NT2/D1 (cell line): ENCODE measurements around the gene TUG1.

Experiments
- DNase-seq: peaks from one replicate; pipeline ENCODE4 v3.0.0-alpha.2; 2011; ENCODE audit warnings: low read depth, low spot score
- H3K27me3 ChIP-seq: 2 replicates; pipeline ENCODE4 v1.6.0; 2011; ENCODE audit warnings: mild to moderate bottlenecking; ENCODE audit not compliant: insufficient read length, insufficient read depth
- H3K36me3 ChIP-seq: 2 replicates; pipeline ENCODE4 v1.6.1; 2011; ENCODE audit warnings: mild to moderate bottlenecking, low read length, mixed read lengths; ENCODE audit not compliant: insufficient read depth, insufficient read length
- H3K4me1 ChIP-seq: 2 replicates; pipeline ENCODE4 v1.5.1; 2011; ENCODE audit not compliant: insufficient read depth, insufficient read length
- H3K4me3 ChIP-seq: 2 replicates; pipeline ENCODE4 v1.5.1; 2011; ENCODE audit warnings: low read depth; ENCODE audit not compliant: insufficient read length
- H3K9ac ChIP-seq: 2 replicates; pipeline ENCODE4 v1.6.0; 2011; ENCODE audit warnings: low read depth; ENCODE audit not compliant: insufficient read length
- H3K9me3 ChIP-seq: 2 replicates; pipeline ENCODE4 v1.5.1; 2011; ENCODE audit warnings: mild to moderate bottlenecking, low read length; ENCODE audit not compliant: insufficient read depth
- SUZ12 ChIP-seq: IDR thresholded peaks from 2 replicates; pipeline ENCODE4 v1.6.1; 2011; ENCODE audit not compliant: insufficient read length, insufficient read depth; ENCODE audit errors: extremely low read depth
- YY1 ChIP-seq: IDR thresholded peaks from 2 replicates; pipeline ENCODE4 v1.6.1; 2011; ENCODE audit not compliant: insufficient read length, insufficient read depth
- ZNF274 ChIP-seq: IDR thresholded peaks from 2 replicates; pipeline ENCODE4 v1.6.1; 2011; ENCODE audit warnings: mild to moderate bottlenecking, low read depth, low read length

Gene TUG1

DNA sequence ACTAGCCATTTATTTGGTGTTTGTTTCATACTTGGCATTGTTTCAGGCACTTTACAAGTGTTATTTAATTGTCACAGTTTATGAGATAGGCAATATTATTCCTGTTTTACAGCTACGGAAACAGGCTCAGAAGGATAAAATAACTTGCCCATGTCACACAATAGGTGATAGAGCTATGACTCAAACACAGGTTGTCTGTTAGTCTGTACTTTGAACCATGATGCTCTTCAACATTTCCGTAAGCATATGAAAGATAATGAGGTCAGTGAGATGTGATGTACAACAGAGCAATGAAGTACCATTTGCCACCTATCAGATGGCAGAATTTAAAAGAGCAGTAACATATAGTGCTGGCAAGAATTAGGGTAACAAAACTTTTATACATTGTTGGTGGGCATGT is 15.3 kb downstream of the TUG1 start:
- H3K27me3 ChIP-seq = no peaks in the 10 kb centered on the region
- H3K9me3 ChIP-seq = peaks cover 14% of the 10 kb centered on the region; the same call in 1 of the 2 replicates
- no peak overlapping the region for H3K9ac ChIP-seq
- H3K4me1 ChIP-seq = no peaks in the 10 kb centered on the region
- H3K4me3 ChIP-seq = no peak overlapping the region
- no peaks in the 10 kb centered on the region for H3K36me3 ChIP-seq
- no peak for DNase-seq
- TF ChIP-seq ZNF274 (no peak), SUZ12 (no peak), YY1 (no peak)

DNA sequence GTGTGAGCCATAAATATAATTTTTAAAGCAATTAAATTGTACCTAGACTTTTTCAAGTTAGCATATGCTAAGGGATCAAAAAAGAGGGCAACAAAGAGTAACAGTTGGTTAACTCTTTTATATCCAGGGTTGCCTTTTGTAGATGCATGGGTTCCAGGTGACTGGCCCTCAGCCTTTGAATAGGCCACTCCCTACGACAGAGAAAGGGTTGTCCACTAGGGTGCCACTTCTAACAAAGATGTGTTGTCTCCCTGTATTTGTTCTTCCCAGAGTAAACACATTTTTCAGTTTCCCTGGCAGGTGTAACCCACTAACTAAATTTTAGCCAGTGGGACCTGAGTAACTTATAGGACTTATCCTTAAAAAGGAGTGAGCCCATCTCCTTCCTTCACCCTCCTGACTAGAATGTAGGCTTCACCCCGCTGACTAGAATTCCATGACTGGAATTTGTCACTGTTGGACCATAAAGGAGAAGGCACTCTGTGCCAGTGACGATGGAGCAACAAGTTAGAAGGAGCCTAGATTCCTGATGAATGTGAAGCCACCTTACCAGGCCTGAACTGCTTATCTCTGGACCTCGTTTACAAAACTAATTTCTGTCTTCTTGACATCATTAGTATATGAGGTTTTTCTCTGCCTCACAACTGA is 16.6 kb downstream of the TUG1 start:
- TF ChIP-seq ZNF274 (no peak), SUZ12 (no peak), YY1 (no peak)
- H3K4me1 ChIP-seq = no peaks in the 10 kb centered on the region
- H3K27me3 ChIP-seq = no peaks in the 10 kb centered on the region
- peaks cover 14% of the 10 kb centered on the region; the same call in 1 of the 2 replicates for H3K9me3 ChIP-seq
- H3K9ac ChIP-seq = no peak overlapping the region
- H3K4me3 ChIP-seq = no peak overlapping the region
- no peaks in the 10 kb centered on the region for H3K36me3 ChIP-seq
- DNase-seq = no peak

DNA sequence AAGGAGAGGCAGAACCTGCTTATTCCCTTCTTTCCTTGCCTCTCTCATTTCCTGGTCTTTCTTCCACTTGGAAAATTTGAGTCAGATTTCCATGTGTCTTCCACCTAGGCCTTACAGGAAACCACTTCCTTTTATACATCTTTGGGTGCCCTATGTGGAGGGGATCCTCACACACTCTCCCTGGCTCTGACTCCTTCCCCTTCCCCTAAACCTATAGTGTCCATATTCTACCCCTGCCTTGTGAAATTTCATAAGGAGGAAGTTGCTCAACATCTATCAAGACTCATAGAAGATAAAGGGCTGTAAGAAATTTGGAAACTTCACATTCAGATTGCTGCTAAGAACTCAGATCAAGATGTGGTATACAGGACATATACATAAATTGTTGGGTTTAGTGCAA is 20.4 kb downstream of the TUG1 start:
- Histone ChIP-seq H3K9me3 (peaks cover 7% of the 10 kb centered on the region; the same call in 1 of the 2 replicates), H3K9ac (no peak overlapping the region), H3K4me3 (no peak overlapping the region), H3K36me3 (no peaks in the 10 kb centered on the region), H3K27me3 (no peaks in the 10 kb centered on the region), H3K4me1 (no peaks in the 10 kb centered on the region)
- no peak for DNase-seq
- TF ChIP-seq SUZ12 (no peak), ZNF274 (no peak), YY1 (no peak)

DNA sequence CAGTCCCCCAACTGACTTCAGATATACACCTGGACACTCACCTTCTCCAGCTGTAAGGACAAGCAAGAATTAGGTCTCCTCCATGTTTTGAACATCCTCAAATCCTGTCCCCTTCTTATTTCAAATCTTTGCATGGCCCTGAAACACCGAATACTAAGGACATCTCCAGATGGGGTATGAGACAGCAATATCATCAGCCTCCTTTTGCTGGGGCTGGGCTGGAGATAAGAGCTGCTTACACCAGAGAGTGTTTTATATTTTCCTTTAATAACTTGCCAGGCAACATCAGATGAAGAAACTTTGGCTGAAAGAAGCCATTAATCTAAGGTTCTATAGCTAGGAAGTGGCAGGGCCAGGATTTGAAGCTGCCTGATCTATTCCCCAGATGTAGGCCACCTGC is 21.6 kb downstream of the TUG1 start:
- Histone ChIP-seq H3K4me3 (no peak overlapping the region), H3K36me3 (no peaks in the 10 kb centered on the region), H3K9ac (no peak overlapping the region), H3K4me1 (no peaks in the 10 kb centered on the region), H3K9me3 (peaks cover 5% of the 10 kb centered on the region; the same call in 1 of the 2 replicates), H3K27me3 (no peaks in the 10 kb centered on the region)
- no peak for DNase-seq
- TF ChIP-seq YY1 = no peak
- no peak for TF ChIP-seq SUZ12
- no peak for TF ChIP-seq ZNF274

DNA sequence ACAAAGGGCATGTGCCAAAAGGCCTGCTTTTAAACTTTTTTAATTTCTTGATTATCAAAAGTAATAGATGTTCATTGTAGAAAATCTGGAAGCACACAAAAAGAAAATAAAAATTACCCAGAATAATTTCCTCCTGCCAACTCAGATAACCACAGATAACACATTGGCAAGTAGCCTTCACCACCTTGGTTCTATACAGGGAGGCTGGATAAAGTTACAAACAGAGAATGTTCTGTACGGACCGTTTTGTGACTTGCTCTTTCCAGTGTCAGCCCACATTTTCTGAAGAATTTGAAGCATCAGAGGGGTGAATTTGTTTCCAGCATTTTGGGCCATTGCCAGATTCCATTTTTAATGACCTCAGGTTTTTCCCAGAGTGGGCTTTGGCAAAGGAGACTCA is 23.5 kb downstream of the TUG1 start:
- no peak for TF ChIP-seq YY1
- no peak for DNase-seq
- H3K9me3 ChIP-seq = peaks cover 5% of the 10 kb centered on the region; the same call in 1 of the 2 replicates
- no peak overlapping the region for H3K9ac ChIP-seq
- H3K36me3 ChIP-seq = no peaks in the 10 kb centered on the region
- no peak overlapping the region for H3K4me3 ChIP-seq
- H3K4me1 ChIP-seq = no peaks in the 10 kb centered on the region
- H3K27me3 ChIP-seq = no peaks in the 10 kb centered on the region

DNA sequence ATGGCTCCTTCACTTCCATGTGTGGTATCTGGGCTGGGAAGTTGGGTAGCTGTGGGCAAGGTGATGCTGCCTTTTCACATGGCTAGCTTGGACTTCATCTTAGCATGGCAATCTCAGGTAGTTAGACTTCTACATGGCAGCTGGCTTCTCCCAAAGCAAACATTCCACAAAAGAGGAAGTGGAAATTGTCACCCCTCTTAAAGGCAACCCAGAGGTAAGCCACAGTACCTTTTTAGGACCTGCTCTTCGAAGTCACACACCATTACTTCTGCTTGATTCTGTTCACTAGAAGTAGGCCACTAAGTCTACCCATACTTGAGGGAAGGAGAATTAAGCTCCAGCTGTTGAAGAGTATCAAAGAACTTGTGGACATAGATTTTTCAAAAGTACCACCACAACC is 25.9 kb downstream of the TUG1 start:
- peaks cover 5% of the 10 kb centered on the region; the same call in 1 of the 2 replicates for H3K9me3 ChIP-seq
- no peaks in the 10 kb centered on the region for H3K4me1 ChIP-seq
- no peak overlapping the region for H3K9ac ChIP-seq
- DNase-seq = no peak
- TF ChIP-seq SUZ12 (no peak), YY1 (no peak), ZNF274 (no peak)
- H3K4me3 ChIP-seq = no peak overlapping the region
- H3K27me3 ChIP-seq = no peaks in the 10 kb centered on the region
- no peaks in the 10 kb centered on the region for H3K36me3 ChIP-seq

DNA sequence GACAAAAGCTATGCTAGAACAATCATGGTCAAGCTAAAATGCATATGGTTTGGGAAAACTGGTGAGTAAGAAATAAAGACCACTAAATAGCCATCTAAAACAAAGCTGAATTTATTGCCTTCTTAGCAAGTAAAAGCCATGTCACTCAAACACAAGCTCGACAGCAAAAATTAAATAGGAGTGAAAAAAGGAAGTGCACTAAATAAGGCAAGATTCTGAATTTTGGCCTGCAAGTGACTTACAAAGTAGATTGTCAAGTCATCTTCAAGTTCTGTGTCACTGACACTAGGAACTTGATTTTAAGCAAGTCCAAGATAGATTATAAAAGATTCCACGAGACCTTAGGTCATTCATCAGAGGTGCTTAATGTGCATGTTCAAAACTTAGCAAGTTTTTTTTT is 27.4 kb downstream of the TUG1 start:
- Histone ChIP-seq H3K36me3 (no peaks in the 10 kb centered on the region), H3K4me1 (no peaks in the 10 kb centered on the region), H3K27me3 (no peaks in the 10 kb centered on the region), H3K4me3 (no peak overlapping the region), H3K9me3 (peaks cover 5% of the 10 kb centered on the region; the same call in 1 of the 2 replicates), H3K9ac (no peak overlapping the region)
- no peak for DNase-seq
- TF ChIP-seq SUZ12 = no peak
- TF ChIP-seq ZNF274 = no peak
- TF ChIP-seq YY1 = no peak
